Fibroblast of upper back skin (primary cell): ENCODE measurements around the gene HDGF.

Source experiments
- DNase-seq: peaks from one replicate; pipeline ENCODE4 v3.0.0-alpha.2; 2013

HDGF gene

GRCh38 chr1:156692925-156693847, 58.3 kb downstream of the HDGF start:
- DNase-seq: peak; percentile 70

- DNase-seq: no peak
Measured at GRCh38 chr1:156692441-156692924, 59.0 kb downstream of the HDGF start.
